WERI-Rb-1 (cell line): Measurements from ENCODE around the gene ATXN7.

Experiments used
- DNase-seq: peaks from one replicate; pipeline ENCODE4 v3.0.0-alpha.2; 2020
- H3K27ac ChIP-seq: fragments of 250-450 bp; sonication (Bioruptor Pico); 2 replicates; pipeline ENCODE4 v1.5.1; 2020; ENCODE audit warnings: mild to moderate bottlenecking, moderate library complexity
- H3K27me3 ChIP-seq: fragments of 250-450 bp; sonication (Bioruptor Pico); 2 replicates; pipeline ENCODE4 v1.5.1; 2021; ENCODE audit warnings: mild to moderate bottlenecking, low read depth, moderate library complexity; ENCODE audit not compliant: insufficient read depth, severe bottlenecking
- H3K36me3 ChIP-seq: fragments of 250-450 bp; sonication (Bioruptor Pico); 2 replicates; pipeline ENCODE4 v1.5.1; 2020; ENCODE audit warnings: mild to moderate bottlenecking, moderate library complexity
- H3K4me3 ChIP-seq: 2 replicates; pipeline ENCODE4 v1.5.1; 2011; ENCODE audit warnings: low read depth, mild to moderate bottlenecking, control low read depth, low read length
- H3K9me3 ChIP-seq: fragments of 250-450 bp; sonication (Bioruptor Pico); 2 replicates; pipeline ENCODE4 v1.5.1; 2021; ENCODE audit warnings: mild to moderate bottlenecking, moderate library complexity; ENCODE audit not compliant: severe bottlenecking
- TF ChIP-seq, protein P1 (sequence below): IDR thresholded peaks from 2 replicates; pipeline ENCODE4 v1.5.1; 2011; ENCODE audit warnings: low read depth, mild to moderate bottlenecking, control low read depth, inconsistent platforms, low read length

The ATXN7 gene

DNA sequence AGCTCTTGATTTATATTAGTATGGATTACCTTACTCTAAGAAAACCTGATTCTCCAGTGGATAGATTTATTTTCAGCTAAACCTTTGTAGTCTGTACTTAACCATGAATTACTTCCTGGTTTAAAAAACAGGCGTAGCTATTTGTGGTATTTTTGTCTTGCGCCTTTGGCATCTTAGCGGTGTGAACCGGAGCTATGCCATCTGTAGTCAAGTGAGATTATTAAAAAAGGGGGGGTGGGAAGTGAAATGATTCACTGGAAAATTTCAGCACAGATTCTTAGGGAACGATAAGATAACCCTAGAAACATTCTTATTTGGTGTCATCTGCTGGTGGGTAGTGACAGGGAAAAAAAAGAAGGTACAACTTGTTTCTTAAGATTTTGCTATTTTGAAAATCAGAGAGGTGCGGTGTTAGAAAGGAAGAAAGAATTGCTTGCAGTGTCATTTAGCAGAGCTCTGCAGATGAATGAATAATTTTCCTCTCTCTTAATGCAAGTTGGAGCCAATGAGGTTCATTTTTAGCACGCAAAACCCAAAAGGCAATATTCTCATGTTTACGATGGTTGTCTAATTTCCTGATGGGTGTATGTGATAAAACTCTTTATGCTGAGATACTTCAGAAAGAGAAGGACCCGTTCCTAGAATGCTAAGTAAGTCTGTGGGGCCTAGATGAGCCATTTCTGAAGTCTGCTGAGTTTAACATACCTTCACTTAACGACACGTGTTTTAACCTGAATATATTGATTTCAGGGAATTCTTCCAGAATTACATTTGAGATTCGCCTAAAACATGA lies 115.6 kb downstream of the ATXN7 start:
- peaks cover 35% of the 10 kb centered on the region for H3K36me3 ChIP-seq
- no peak overlapping the region for H3K4me3 ChIP-seq
- no peak overlapping the region for H3K27ac ChIP-seq
- H3K27me3 ChIP-seq = no peaks in the 10 kb centered on the region
- TF ChIP-seq, protein P1, sequence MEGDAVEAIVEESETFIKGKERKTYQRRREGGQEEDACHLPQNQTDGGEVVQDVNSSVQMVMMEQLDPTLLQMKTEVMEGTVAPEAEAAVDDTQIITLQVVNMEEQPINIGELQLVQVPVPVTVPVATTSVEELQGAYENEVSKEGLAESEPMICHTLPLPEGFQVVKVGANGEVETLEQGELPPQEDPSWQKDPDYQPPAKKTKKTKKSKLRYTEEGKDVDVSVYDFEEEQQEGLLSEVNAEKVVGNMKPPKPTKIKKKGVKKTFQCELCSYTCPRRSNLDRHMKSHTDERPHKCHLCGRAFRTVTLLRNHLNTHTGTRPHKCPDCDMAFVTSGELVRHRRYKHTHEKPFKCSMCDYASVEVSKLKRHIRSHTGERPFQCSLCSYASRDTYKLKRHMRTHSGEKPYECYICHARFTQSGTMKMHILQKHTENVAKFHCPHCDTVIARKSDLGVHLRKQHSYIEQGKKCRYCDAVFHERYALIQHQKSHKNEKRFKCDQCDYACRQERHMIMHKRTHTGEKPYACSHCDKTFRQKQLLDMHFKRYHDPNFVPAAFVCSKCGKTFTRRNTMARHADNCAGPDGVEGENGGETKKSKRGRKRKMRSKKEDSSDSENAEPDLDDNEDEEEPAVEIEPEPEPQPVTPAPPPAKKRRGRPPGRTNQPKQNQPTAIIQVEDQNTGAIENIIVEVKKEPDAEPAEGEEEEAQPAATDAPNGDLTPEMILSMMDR = no peak
- H3K9me3 ChIP-seq = no peaks in the 10 kb centered on the region
- DNase-seq = no peak

DNA sequence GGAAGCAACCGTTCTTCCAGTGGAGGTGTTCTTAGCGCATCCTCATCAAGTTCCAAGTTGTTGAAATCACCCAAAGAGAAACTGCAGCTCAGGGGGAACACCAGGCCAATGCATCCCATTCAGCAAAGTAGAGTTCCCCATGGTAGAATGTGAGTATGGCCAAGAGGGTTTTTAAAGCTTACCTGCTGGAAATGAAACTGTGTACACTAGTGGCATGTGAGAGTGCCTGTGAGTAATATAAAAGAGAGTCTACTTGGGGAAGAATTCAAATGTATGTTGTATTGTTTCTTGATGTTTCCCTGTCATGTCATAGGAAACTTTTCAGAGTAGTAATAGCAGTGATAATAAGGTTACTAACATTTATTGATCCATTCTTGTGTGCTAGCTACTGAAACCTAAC lies 116.4 kb downstream of the ATXN7 start:
- Histone ChIP-seq H3K4me3 (no peak overlapping the region), H3K27ac (no peak overlapping the region), H3K27me3 (no peaks in the 10 kb centered on the region), H3K9me3 (no peaks in the 10 kb centered on the region), H3K36me3 (peaks cover 43% of the 10 kb centered on the region)
- TF ChIP-seq, protein P1 = no peak
- no peak for DNase-seq

DNA sequence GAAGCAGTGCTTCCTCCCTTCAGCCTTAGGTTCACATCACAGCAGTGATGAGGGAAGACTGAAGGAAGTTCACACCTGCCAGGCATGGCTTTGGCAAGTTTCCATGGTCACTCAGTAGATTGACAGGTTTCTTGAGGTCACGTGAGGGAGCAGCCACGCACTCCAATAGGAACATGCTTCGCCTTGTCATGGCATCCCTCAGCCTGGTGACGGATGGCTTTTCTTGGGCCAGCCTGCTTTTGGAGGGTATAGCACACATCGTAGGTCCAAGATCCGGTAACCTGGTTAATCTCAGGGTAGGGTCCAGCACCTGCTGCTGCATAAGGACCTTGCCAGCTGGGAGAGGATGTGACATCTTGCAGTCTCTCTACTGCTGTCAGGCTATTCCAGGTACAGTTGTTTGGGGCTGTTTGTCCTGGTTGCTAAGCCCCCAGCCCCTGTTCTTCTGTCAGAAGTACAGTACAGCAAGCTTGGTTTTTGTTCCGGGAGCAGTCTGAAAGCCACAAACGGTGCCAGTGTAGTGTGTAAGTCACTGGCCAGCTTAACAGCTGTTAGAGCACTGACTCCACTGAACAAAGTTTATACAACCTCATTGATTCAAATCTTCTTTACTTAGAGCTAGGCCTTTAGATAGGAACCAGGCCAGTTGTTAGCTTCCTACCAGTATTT lies 117.3 kb downstream of the ATXN7 start:
- peaks cover 49% of the 10 kb centered on the region for H3K36me3 ChIP-seq
- no peak overlapping the region for H3K4me3 ChIP-seq
- DNase-seq = no peak
- no peaks in the 10 kb centered on the region for H3K9me3 ChIP-seq
- no peak overlapping the region for H3K27ac ChIP-seq
- H3K27me3 ChIP-seq = no peaks in the 10 kb centered on the region
- TF ChIP-seq, protein P1 = no peak

DNA sequence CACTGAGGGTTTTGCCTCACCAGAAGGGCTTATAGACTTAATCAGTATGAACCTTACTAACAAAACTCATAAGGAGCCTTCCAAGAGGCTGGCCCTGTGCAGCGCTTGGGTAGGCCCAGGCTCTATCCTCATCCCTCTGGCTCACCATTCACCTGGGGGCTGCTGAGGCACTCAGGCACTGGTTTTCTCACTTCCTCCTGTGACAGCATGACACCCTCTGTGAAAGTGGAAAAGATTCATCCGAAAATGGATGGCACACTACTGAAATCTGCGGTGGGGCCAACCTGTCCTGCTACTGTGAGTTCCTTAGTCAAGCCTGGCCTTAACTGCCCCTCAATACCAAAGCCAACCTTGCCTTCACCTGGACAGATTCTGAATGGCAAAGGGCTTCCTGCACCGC lies 118.3 kb downstream of the ATXN7 start:
- DNase-seq = no peak
- no peak overlapping the region for H3K27ac ChIP-seq
- TF ChIP-seq, protein P1 = no peak
- no peaks in the 10 kb centered on the region for H3K27me3 ChIP-seq
- H3K4me3 ChIP-seq = no peak overlapping the region
- peaks cover 52% of the 10 kb centered on the region for H3K36me3 ChIP-seq
- no peaks in the 10 kb centered on the region for H3K9me3 ChIP-seq

DNA sequence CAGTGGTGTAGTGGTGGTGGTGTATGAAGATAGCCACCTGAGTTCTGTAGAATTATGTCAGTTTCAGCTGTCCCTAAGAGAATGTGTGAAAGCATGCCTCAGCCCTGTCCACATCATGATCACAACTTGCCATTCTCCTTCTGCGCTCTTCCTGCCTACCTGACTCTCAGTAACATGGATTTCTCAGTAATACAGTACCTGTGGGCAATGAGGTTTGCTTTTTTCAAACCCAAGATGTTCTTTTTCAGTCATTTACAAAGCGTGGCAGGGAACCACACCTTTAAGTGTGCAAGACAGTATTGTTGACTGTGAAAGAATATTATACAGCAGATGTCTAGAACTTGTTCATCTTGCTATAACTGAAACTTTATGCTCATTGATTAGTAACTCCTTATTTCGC lies 120.7 kb downstream of the ATXN7 start:
- peaks cover 66% of the 10 kb centered on the region for H3K36me3 ChIP-seq

More for the DNA sequence above, 120.7 kb downstream of the ATXN7 start:
- Histone ChIP-seq H3K9me3 (no peaks in the 10 kb centered on the region), H3K4me3 (no peak overlapping the region), H3K27me3 (no peaks in the 10 kb centered on the region), H3K27ac (no peak overlapping the region)
- TF ChIP-seq, protein P1 = no peak
- DNase-seq = no peak
